ENCODE results near the gene CXCL12.

CXCL12 gene

GRCh38 chr10:44385696-44386441 lies 972 bp upstream of the CXCL12 start:
- peak; percentile 75 for DNase-seq (ENCODE audit: low spot score)

GRCh38 chr10:44384601-44385025 lies 284 bp downstream of the CXCL12 start:
- no peak for DNase-seq (ENCODE audit: low spot score)

- peak; percentile 78 for DNase-seq (ENCODE audit: low spot score)
Observed at GRCh38 chr10:44383749-44384600, 922 bp downstream of the CXCL12 start.

GRCh38 chr10:44382981-44383748 lies 1.7 kb downstream of the CXCL12 start:
- peak; percentile 70 for DNase-seq (ENCODE audit: low spot score)

GRCh38 chr10:44382131-44382858 lies 2.6 kb downstream of the CXCL12 start:
- peak; percentile 63 for DNase-seq (ENCODE audit: low spot score)

GRCh38 chr10:44380829-44381600 lies 3.9 kb downstream of the CXCL12 start:
- DNase-seq (ENCODE audit: low spot score) = peak; percentile 38

- DNase-seq (ENCODE audit: low spot score) = no peak
Observed at GRCh38 chr10:44379907-44380306, 5.0 kb downstream of the CXCL12 start.

- no peak for DNase-seq (ENCODE audit: low spot score)
Observed at GRCh38 chr10:44378626-44379025, 6.3 kb downstream of the CXCL12 start.

- DNase-seq (ENCODE audit: low spot score) = no peak
Observed at GRCh38 chr10:44377651-44378310, 7.1 kb downstream of the CXCL12 start.

- no peak for DNase-seq (ENCODE audit: low spot score)
Observed at GRCh38 chr10:44376472-44377099, 8.3 kb downstream of the CXCL12 start.

- DNase-seq (ENCODE audit: low spot score) = no peak
Observed at GRCh38 chr10:44374155-44374554, 10.7 kb downstream of the CXCL12 start.

- no peak for DNase-seq (ENCODE audit: low spot score)
Observed at GRCh38 chr10:44373341-44373995, 11.4 kb downstream of the CXCL12 start.

- no peak for DNase-seq (ENCODE audit: low spot score)
Observed at GRCh38 chr10:44372181-44372580, 12.7 kb downstream of the CXCL12 start.

- DNase-seq (ENCODE audit: low spot score) = no peak
Observed at GRCh38 chr10:44370731-44371248, 14.1 kb downstream of the CXCL12 start.

- no peak for DNase-seq (ENCODE audit: low spot score)
Observed at GRCh38 chr10:44369854-44370253, 15.0 kb downstream of the CXCL12 start.

GRCh38 chr10:44369296-44369695 lies 15.6 kb downstream of the CXCL12 start:
- no peak for DNase-seq (ENCODE audit: low spot score)

- DNase-seq (ENCODE audit: low spot score) = no peak
Observed at GRCh38 chr10:44368637-44369036, 16.3 kb downstream of the CXCL12 start.

GRCh38 chr10:44366941-44367630 lies 17.8 kb downstream of the CXCL12 start:
- no peak for DNase-seq (ENCODE audit: low spot score)

Data from left forelimb (tissue), 1 donor.